Hematopoietic multipotent progenitor cell treated with erythropoietin and hydrocortisone succinate and interleukin-3 and kit ligand, for 6 days (in vitro differentiated cells): Measurements from ENCODE around the gene CD1D.
"Not testable (repeated sequence)": the region's sequence is repeated elsewhere in the genome, so short reads cannot be mapped to it uniquely, and the experiment has no call there.

ENCODE experiments used
- DNase-seq: peaks from one replicate; pipeline ENCODE4 v3.0.0-alpha.2; 2015

CD1D gene

GRCh38 chr1:158176849-158177699, 3.6 kb upstream of the CD1D start:
- DNase-seq, result not testable (repeated sequence)

DNA sequence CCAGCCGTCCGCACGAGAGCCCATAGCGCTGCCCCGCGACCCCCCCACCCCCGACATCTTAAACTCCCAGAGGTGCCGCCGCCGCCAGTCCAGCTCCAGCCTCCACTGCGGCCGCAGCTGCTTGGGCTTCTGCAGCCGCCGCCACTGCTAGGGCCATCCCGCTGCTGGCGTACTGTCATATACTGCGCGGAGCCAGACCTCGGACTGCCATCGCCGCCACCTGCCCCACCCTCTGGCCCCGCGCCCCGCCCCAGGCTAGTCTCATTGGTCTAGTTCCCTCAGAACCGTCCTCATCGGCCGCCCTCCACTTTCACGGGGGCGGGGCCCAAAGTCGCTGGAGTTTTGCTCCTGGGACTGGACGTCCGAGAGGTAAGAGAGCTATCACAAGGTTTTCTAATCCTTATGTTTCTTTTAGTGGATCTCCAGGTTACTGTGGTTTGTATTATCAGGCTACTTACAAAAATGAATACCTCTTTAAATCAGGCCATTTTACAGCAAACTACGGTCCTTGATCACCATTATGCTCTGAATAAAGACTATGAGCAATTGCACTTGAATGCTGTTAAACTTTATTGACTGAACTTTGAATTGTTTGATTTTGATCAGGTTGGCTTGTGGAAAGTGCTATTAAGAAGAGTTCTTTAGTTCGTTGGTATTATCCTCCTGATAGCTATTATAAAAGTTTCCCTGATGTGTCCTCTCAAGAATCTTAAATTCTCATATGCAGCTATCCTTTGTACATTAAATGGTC, 2.8 kb upstream of the CD1D start:
- peak; percentile 85 for DNase-seq

- DNase-seq, result no peak
Measured at GRCh38 chr1:158179301-158180041, 1.2 kb upstream of the CD1D start.

DNA sequence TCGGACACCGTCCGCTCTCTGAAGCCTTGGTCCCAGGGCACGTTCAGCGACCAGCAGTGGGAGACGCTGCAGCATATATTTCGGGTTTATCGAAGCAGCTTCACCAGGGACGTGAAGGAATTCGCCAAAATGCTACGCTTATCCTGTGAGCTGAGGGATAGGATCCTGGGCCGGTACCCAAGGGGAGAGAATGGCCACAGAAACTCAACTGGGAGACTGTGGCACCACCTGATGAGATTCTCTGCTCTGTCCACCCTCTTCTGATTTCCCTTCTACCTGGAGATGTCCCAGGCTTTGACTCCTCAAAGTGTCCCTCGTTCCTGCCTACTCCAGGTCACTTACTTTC, 855 bp downstream of the CD1D start:
- no peak for DNase-seq

DNA sequence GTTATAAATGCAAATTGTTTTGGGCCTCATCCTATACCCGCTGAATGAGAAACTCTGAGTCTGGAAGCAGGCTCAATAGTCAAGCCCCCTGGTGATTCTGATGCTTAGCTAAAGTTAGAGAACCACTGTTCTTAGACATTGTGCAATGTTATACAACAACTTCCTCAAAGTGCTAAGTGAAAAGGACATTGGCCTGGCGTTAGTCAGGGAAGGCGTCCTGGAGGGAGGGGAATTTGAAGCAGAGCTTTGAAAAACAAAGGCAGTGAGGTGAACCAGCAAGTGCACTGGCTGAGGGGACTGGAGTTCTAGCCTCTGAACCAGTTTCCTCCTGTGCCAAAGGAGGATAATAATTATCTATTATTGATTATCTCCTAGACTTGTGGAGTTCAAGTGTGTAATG, 5.1 kb downstream of the CD1D start:
- peak; percentile 27 for DNase-seq

DNA sequence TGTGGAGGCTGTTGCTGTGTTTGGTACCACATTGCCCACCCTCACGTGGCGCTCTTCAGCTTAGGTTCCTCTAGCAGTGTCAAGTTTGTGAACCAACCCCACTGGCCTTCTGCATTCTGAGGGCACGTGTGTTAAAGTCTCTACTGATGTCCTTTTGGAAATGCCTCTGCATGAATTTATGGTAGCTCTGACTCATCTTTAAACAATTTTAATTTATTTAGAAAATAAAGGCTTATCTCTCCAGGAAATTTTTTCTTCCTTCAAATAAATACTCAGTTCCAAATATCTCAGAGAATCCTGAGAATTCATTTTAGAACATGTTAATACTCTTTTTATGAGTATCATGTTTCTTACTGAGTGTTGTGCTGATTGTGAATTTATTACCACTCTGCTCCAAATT, 5.5 kb downstream of the CD1D start:
- DNase-seq, result no peak

DNA sequence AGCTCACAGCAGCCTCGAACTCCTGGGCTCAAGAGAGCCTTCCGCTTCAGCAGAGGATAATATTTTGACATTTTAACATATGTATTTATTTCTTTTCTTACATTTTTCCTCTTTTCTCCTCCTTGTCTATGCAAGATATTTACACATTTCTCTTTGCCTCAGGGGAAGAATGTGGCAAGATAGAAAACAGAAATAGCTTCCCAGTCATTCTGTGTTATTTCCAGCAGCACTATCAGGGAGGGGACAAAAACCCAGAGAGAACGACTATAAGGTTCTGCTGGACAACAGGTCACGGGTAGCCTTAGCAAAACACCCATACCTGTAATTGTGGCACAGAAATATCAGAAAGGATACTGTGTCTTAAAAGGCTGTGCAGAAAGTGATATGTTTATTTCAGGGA, 7.9 kb downstream of the CD1D start:
- no peak for DNase-seq

DNA sequence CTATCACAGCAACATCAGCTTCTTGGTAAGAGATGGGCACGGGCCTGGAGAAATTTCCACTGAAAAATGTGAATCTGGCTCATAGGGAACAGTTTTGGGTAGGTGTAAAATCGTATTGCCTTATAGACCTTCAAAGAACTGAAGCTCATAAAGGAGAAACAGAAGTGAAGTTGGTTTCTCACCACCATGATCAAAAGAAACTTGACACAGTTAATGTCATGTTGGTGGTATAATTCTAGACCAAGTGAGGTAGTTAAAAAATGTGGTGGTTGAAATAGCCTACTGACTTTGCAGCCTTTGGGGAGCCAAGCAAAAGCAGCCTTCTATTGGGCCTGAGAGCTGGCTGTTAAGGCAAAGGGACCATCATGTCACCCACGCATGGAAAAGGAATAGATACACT, 8.9 kb downstream of the CD1D start:
- no peak for DNase-seq

- no peak for DNase-seq
Measured at GRCh38 chr1:158191299-158191698, 10.6 kb downstream of the CD1D start.

GRCh38 chr1:158196461-158196860, 15.8 kb downstream of the CD1D start:
- DNase-seq, result no peak

- DNase-seq, result no peak
Measured at GRCh38 chr1:158199849-158200248, 19.2 kb downstream of the CD1D start.

DNA sequence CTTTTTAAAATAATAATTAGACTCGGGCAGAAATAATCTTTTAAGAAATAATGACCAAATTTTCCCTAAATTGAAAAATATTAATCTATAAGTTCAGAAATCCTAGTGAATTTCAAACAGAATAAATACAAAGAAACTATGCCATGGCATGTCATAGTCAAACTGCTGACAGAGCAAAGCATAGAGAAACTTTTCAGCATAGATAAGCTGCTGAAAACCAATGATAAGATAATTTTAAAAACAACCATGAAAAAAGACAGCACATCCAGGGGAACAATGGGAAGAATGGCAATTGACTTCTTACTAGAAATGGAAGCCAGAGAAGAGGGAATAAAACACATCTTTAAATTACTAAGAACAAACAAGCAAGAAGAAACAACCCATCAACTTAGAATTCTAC, 19.8 kb downstream of the CD1D start:
- DNase-seq, result peak; percentile 54

- DNase-seq, result peak; percentile 87
Measured at GRCh38 chr1:158203693-158204457, 23.2 kb downstream of the CD1D start.

DNA sequence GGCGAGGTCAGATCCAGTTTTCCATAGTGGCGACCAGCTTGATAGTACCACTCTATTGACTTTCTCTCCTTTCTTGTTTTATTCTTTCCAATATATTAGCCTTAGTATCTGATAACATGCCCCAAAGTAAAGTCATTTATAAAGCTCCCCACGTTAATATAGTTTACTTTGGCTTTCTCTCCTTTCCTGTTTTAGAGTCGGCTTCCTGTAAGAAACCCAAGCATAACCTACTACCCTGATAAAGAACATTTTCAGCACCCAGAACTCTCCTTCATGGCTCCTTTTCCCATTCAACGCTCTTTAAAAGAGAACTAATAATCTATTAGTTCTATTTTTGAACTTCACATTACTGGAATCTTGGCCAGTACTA, 23.7 kb downstream of the CD1D start:
- no peak for DNase-seq

- no peak for DNase-seq
Measured at GRCh38 chr1:158208586-158209116, 28.0 kb downstream of the CD1D start.

- DNase-seq, result no peak
Measured at GRCh38 chr1:158212320-158212719, 31.6 kb downstream of the CD1D start.

- DNase-seq, result not testable (repeated sequence)
Measured at GRCh38 chr1:158223445-158223844, 42.8 kb downstream of the CD1D start.

DNA sequence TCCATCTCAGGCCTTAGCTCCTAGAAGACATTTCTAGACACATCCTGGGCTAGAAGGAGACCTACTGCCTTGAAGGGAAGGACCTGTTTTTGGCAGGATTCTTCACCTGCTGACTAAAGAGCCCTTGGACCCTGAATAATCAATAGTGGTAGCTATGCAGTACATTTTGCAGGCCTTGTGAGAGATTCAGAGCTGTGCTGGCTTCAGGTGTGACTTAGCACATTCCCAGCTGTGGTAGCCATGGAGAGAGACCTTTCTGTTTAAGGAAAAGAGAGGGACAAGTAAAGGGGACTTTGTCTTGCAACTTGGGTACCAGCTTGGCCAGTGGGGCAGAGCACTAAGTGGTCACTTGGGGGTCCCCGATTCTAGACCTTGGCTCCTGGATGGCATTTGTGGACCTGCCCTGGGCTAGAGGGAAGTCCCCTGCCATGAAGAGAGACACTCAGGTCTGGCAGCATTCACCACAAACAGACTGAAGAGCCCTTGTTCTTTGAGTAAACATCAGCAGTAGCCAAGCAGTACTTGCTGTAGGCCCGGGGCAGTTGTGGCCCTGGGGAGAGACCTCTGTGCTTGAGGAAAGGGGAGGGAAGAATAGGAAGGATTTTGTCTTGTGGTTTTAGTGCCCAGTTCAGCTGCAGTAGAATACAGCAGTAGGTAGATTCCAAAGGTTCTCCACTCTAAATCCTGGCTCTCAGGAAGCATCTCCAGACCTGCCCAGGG, 47.4 kb downstream of the CD1D start:
- DNase-seq, result no peak
